ENCODE results near the gene MYBBP1A. TPM values are rescaled to one million over a fixed set of nuclear protein-coding genes. Genes with fewer than 3 reads are reported as not detected.
"Not testable (repeated sequence)": the region's sequence is repeated elsewhere in the genome, so short reads cannot be mapped to it uniquely, and the experiment has no call there.

The MYBBP1A gene
- total and polyA plus RNA-seq, 2 of the 8 experiments (the other 6 are each of a cell fraction or from before 2014, with no cell fraction given): 46.8 to 151 TPM

- TF ChIP-seq CHD2 (IDR thresholded peaks at IDR 0.05; ENCODE audit: low read length): no peak
- TF ChIP-seq MAX (IDR thresholded peaks at IDR 0.05): no peak
- no peak for TF ChIP-seq JUN (IDR thresholded peaks at IDR 0.05; ENCODE audit: low read depth, low read length)
- no peak for TF ChIP-seq SP4 (IDR thresholded peaks at IDR 0.05; ENCODE audit: low read length)
Observed at GRCh38 chr17:4579678-4580077, 24.5 kb upstream of the MYBBP1A start (continued).

- CTCF ChIA-PET (ENCODE audit: partially characterized antibody): interaction anchor here (0.6 to 8.8 kb wide), 4 partner anchors 10 to 143 kb away, joined by 3 to 114 read pairs (median 10); no protein-coding TSS in a partner anchor
- DNase-seq (ENCODE audit: low read depth in 1 of 2, low spot score in 2 of 2): not testable (repeated sequence)
Observed at GRCh38 chr17:4578349-4578748, 23.2 kb upstream of the MYBBP1A start.

More at GRCh38 chr17:4578349-4578748, 23.2 kb upstream of the MYBBP1A start:
- 92% methylated on average over 12 of the region's 24 CpGs; no CpG with 5 or more reads in 1 of the 2 experiments for WGBS, 2 experiments (ENCODE audit: extremely low coverage in 1 of 2, insufficient coverage in 1 of 2, insufficient read length in 1 of 2, insufficient replicate concordance in 2 of 2, low coverage in 1 of 2, low lambda C conversion rate in 2 of 2, missing lambda C conversion rate in 1 of 2)
- FAIRE-seq; H2BK20ac ChIP-seq (ENCODE audit: low read length); H3K18ac ChIP-seq (ENCODE audit: extremely low read depth, low read length); H3K27ac ChIP-seq (ENCODE audit: low read depth, low read length); POLR2A ChIA-PET (ENCODE audit: partially characterized antibody); H3K36me3 ChIP-seq (ENCODE audit: control insufficient read depth in 2 of 4, insufficient read depth in 4 of 4, low read length in 3 of 4); H3K9me3 ChIP-seq (ENCODE audit: insufficient read depth in 2 of 2, low read depth in 1 of 2, low read length in 1 of 2); H3K79me1 ChIP-seq (ENCODE audit: low read depth, low read length); H3K79me2 ChIP-seq (ENCODE audit: control insufficient read depth in 1 of 2, insufficient read depth in 2 of 2, low read length in 2 of 2); H2BK15ac ChIP-seq (ENCODE audit: low read length); H2AK5ac ChIP-seq (ENCODE audit: low read depth, low read length); H3K23me2 ChIP-seq (ENCODE audit: low read depth, low read length); H3K56ac ChIP-seq (replicated peaks; ENCODE audit: insufficient read length, low read depth, low read length); H3K9ac ChIP-seq (replicated peaks in 1 of 4; ENCODE audit: extremely low read depth in 1 of 4, low read depth in 3 of 4, low read length in 3 of 4); H3K4me2 ChIP-seq (ENCODE audit: insufficient read depth in 1 of 2, low read depth in 2 of 2, low read length in 2 of 2); H3K4me3 ChIP-seq (ENCODE audit: extremely low read depth in 1 of 4, insufficient read depth in 2 of 4, low read depth in 3 of 4, low read length in 4 of 4); H3K27me3 ChIP-seq (replicated peaks in 1 of 4; ENCODE audit: control insufficient read depth in 3 of 4, extremely low read depth in 1 of 4, insufficient read depth in 3 of 4, low read length in 3 of 4); H3K4ac ChIP-seq (replicated peaks; ENCODE audit: insufficient read length, low read depth, low read length); H2BK5ac ChIP-seq (ENCODE audit: low read depth, low read length); H2BK120ac ChIP-seq (replicated peaks; ENCODE audit: low read depth, low read length); H2AFZ ChIP-seq (ENCODE audit: low read length); H4K20me1 ChIP-seq (replicated peaks in 1 of 2; ENCODE audit: control insufficient read depth in 1 of 2, insufficient read depth in 2 of 2, low read length in 2 of 2); H3K23ac ChIP-seq (ENCODE audit: insufficient read length); H2BK12ac ChIP-seq (ENCODE audit: low read depth, low read length); H3K14ac ChIP-seq (ENCODE audit: insufficient read length); H4K5ac ChIP-seq (ENCODE audit: insufficient read length, low read depth, low read length); H4K91ac ChIP-seq (replicated peaks; ENCODE audit: insufficient read length, low read length); H4K8ac ChIP-seq (ENCODE audit: extremely low read depth, insufficient read depth, low read length): not testable (repeated sequence)
- H3K4me1 ChIP-seq (replicated peaks in 1 of 4; ENCODE audit: control insufficient read depth in 3 of 4, insufficient read depth in 4 of 4, low read length in 3 of 4): peaks cover 4 to 30% (median 18%) of the 10 kb centered on the region in 4 experiments
